Activated CD4-positive, alpha-beta T cell treated with anti-CD3 and anti-CD28 coated beads for 4 hours (primary cell): ENCODE results near the gene GREB1L.

Experiments used
- DNase-seq, 2 donors: peaks; one replicate each; pipeline ENCODE4 v3.0.0-alpha.2; 2020

Gene GREB1L

DNA sequence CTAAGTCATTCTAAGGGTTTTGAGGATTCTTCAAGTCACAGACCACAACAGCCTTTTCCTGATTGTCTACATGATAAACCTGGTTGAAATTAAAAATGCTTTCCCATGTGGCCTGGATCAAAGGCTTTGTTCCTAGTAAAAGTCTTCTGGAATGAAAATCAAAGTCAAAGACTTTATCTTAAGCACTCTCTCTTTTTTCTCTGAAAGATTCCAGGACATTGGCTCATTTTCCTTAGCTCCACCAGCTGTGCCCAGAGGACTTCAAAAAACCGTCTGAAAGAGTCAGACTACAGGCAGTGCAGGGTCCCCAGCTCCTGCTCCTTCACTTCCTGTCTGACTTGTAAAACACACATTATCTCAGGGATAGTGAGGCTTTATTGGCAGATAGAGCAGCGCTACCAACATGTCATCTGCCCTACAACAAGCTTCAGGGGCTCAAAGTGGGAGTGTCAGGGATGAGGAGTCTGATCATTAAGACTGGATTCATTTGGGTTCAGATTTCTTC, 210.3 kb downstream of the GREB1L start:
- DNase-seq, result no peak

DNA sequence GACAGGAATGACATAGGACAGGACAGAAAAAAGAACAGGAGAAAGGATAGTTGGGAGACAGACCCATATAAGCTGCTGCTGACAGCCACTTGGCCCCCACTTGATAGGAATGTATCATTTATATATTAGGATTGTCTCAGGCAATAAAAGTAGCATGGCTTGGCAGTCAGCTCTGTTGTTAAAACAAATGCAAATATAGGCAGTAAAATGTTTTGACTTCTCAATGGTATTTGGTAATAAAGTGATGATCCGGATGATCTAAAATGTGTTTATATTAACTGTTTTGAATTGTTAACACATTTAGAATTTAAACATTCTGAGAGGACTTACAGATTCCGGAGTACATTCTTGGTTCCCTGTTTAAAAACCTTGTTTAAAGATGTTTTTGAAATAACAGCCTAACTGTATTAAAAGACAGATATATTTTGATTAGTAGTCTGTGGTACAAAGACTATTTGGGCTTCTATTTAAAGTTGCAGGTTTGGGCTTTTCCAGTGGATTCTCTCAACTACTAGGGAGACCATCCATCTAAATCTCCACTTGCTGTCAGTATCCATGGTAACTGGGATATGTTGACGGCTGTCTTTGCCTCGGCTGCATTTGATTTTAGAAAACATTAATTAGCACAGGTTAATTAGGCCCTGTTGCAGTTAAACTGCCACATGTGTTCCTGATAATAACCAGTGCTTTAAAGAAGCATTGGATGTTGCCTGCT, 210.9 kb downstream of the GREB1L start:
- DNase-seq, result no peak

DNA sequence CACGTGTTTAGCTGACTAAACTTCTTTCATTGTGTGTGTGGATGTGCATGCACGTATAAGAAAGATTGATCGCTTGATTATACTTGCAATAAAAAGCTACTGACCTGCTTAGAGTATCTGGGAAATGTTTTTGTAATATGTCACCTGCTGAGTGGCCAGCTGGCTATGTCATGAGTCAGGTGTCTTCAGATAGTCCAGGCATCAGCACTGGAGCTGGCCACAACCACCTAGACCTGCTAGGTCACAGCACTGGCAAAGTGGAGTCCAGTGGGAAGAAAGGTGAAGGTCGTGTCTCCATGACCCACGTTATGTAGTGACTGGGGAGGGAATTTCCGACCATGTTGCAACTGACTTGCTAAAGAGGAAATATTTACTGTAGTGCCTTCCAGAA, 211.5 kb downstream of the GREB1L start:
- DNase-seq, result no peak

DNA sequence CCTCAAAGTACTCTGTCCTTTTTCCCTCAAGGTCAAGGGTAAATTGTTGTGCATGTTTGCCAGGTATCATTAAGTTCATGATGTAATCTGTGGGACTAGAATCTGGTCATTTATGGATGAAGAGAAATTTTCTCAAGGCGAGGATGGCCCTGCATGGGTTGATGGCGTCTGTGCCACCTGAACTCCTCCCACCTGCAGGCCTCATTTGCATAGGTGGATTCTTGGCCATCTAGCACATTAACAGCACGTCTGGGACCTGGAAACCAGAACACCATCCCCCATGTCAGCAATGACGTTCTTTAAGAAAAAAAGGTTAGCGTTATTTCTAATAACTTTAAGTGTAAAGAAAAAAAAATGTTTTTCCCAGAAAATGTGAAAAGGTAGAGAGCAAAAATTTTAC, 212.7 kb downstream of the GREB1L start:
- DNase-seq, result no peak

DNA sequence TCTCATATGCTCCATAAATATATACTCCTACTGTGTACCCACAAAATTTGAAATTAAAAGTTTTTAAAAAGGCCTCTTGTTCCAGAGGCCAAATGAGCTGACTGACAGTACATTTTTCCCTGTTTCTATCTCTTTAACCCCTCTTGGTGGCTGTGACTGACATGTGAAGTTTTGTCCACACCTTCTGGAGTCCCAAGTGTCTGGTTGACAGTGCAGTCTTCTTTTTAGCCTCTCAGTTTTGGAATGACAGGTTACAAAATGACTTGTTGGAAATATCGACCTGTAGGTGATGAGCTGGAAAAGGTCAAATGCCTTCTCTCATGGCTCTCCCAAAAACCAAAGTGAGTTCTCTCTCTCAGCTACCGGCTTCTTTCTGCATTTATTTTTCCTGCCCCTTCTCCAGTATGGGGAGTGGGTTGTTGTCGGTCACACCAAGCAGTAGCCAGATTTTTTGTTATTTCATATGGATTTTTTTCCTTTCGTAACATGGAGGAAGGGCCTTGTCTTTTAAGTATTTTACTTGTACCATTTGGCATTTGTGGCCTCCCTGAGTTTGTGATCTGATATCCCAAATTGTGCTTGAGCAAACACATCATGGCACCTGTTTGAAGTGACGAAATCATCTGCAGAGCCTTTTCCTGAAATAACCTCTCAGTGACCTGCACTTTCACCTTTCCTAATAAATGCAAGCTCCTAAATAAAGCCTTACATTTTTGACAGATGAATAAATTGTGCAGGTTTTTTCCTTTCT, 214.6 kb downstream of the GREB1L start:
- DNase-seq, result no peak

DNA sequence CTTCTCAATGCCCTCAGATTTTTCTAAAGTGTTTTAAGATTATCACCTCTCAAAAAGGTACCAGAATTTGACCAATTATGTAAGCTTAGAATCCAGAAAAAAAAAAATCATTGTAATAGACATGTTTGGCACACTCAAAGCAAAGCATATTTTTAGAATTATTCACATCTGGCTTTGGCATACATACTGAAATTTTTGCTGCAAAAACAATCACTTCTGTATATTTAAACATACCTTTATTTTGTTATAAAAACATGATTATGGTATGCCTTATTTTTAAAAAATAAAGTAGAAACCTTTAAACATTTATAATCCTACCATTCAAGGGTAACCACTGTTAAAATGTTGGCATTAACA, 215.1 kb downstream of the GREB1L start:
- no peak for DNase-seq

DNA sequence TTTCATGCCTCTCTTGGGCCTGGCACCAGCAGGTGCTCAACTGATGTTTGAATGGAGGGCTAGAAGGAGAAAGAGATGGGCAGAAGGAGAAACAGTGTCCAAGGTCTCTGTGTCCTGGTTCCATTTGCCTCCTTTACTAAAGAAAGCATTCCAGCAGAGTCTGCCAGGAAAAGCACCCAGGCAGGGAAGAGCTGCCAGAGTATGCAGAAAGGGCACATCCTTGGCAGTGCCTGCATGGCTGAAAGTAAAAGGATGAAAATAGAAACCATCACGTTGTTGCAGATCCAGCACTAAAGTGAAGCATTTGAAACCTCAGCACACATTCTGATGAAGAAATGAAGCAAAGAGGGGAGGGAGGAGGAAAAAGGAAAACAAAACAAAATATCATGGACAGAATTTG, 216.3 kb downstream of the GREB1L start:
- DNase-seq, result no peak

DNA sequence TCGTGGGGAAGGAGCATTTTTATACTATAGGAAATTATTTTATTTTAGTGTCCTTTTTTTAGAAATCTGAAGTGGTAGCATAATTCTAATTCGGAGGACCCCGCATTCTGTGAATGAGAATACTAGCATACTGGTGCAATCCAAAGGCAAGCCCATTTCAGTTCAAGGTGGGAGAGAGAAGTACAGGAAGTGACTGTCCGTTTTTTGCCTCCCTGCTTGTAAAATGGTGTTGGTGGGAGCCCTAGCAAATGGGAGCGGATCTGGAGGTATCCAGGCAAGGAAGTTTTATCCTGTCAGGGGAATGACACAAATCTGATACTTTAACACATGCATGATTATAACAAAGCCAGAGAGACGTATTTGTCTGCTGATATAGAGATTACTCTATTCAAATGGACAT, 216.8 kb downstream of the GREB1L start:
- no peak for DNase-seq

DNA sequence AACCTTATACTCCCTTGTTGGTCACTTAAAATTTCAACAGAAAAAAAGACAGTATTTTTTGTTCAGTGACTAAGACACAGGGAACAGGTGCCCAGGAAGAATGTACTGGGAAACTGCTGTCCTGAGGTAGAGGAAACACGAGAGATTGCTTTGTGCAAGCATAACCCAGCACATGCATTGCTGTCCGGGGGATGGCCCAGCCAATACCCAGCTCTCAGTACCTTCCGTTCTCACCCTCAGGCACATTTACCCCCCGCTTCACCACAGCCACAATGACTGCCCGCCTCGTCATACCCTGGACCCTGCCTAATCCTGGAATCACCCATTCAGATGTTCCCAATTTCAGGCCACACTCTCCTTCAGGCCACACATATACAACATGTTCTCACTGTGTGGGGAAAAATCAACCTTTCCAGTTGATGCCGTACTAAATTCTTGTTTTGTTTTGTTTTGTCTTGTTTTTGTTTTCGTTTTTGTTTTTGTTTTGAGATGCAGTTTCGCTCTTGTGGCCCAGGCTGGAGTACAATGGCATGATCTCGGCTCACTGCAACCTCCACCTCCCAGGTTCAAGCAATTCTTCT, 217.8 kb downstream of the GREB1L start:
- DNase-seq, result no peak

DNA sequence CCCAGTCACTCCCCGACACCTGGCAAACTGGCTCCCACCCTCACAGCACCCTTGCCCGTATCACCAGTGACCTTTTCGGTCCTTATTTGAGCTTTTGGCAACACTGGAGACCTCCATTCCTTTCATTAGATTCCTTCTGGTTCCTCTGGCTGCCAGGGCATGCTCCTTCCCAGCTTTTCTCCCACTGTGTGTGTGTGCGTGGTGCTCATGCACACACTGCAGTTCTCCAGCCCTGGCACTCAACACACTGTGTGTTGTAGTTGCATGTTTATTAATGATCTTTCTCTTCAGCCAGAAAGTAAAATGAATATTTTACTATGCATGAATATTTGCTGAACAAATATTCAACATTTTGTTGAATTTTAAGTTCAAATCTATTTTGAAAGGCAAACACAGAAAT, 219.4 kb downstream of the GREB1L start:
- no peak for DNase-seq

DNA sequence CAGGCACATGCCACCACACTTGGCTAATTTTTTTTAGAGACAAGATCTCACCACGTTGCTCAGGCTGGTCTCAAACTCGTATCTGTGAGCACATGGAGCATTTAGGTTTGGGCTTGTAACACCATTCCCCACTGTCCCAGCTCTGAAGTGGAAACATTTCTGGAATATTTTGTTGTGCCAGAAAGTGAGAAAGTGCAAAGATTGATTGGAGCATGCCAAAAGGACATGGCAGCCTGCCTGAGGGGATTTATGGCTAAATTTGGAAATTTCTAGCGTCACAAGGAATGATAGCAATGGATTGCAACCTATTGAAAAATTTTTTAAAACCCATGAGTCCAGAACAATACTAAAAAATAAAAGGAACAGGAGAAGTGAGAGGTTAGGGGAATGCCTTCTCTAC, 221.7 kb downstream of the GREB1L start:
- DNase-seq, result no peak

DNA sequence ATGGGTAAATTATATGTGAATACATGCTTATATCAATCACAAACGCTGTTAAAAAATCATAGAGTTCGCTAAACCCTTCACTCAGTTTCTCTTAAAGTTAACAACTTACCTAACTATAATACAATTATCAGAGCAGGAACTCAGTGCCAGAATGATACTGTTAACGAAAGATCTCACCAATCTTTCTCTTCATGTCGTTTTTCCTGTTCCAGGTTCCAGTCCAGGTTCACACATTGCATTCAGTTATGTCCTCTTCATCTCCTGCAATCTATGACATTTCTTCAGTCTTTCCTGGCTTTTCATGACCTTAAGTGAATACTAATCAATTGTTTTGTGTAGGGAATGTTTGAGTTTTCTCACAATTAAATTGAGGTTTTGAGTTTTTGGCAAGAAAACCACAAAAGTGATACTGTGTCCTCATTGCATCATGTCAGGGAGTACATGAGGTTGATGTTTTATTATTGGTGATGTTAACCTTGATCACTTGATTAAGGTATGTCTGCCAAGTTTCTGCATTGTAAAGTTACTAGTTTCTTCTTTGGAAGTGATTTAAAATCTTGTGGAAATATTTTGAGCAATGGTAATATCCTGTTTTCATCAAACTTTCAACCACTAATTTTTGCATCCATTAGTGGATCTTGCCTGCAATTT, 226.6 kb downstream of the GREB1L start:
- no peak for DNase-seq

DNA sequence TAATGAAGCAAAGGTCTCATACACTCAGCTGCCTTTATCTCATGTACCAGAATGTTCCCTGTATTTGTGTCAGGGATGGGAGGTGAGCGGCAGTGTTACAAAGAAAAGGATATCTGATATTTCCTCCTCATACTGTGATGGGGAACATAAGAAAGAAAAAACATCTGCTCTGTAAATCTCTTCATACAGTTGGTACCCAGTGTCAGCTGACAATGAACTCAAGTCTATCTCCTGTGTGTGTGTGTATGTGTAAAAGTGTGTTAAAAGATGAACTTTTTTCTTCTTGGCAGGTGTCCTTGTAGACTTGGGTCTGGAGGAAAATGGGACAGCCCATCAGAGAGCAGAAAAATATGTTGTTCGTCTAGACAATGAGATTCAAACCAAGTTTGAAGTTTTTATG, 230.7 kb downstream of the GREB1L start:
- no peak for DNase-seq

DNA sequence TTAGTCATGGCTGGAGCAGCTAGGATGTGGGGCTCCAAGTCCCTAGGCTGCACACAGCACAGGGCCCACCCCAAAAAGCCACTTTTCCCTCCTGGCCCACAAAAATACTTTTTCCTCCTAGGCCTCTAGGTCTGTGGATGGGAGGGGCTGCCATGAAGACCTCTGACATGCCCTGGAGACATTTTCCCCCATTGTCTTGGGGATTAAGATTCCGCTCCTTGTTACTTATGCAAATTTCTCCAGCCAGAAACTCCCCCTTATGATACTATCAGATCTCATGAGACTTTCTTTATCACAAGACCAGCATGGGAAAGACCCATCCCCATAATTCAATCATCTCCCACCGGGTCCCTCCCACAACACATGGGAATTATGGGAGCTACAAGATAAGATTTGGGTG, 232.6 kb downstream of the GREB1L start:
- DNase-seq, result no peak

DNA sequence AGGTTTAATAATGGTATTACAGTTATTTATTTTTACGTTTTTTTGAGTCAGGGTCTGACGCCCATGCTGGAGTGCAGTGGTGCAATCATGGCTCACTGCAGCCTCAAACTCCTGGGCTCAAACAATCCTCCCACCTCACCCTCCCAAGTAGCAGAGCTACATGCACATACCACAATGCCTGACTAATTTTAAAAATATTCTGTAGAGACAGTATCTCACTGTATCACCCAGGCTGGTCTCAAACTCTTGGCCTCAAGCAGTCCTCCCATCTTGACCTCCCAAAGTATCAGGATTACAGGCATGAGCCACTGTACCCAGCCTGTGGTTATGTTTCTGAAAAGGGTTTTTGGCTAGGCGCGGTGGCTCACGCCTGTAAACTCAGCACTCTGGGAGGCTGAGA, 237.7 kb downstream of the GREB1L start:
- DNase-seq, result no peak

DNA sequence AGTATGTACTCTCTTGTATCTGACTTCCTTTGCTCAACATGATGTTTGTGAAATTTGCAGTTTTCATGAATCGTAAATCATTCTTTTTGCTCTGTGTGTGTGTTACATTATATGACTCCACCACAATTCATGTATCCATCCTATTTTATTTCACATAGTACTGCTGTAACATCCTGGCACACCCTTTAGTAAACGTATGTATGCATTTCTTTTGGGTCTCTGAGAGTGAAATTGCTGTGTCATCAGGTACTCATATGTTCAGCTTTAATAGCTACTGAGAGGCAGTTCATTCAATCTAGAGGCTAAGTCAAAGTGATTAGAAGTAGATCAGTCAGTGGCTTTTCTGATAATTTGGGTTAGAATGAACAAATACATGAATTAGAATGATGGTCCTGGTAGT, 239.7 kb downstream of the GREB1L start:
- no peak for DNase-seq

DNA sequence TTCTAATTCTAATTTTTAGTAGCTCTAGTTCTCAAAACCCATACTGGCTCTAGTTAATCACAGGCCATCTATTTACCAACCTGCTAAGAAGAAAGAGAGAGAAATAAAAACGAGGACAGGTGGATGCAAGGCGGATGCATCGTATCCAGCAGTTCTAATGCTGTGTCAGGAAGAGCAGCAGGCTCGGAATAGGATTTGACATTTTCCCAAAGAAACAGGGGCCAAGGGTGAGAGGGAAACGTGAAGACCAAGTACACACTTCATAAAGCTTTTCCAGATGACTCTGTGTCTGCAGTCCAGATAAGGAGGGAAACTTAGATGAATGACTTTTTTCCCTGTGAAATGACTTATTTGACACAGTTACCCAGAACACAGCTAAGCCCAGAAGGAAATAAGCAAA, 241.0 kb downstream of the GREB1L start:
- no peak for DNase-seq

DNA sequence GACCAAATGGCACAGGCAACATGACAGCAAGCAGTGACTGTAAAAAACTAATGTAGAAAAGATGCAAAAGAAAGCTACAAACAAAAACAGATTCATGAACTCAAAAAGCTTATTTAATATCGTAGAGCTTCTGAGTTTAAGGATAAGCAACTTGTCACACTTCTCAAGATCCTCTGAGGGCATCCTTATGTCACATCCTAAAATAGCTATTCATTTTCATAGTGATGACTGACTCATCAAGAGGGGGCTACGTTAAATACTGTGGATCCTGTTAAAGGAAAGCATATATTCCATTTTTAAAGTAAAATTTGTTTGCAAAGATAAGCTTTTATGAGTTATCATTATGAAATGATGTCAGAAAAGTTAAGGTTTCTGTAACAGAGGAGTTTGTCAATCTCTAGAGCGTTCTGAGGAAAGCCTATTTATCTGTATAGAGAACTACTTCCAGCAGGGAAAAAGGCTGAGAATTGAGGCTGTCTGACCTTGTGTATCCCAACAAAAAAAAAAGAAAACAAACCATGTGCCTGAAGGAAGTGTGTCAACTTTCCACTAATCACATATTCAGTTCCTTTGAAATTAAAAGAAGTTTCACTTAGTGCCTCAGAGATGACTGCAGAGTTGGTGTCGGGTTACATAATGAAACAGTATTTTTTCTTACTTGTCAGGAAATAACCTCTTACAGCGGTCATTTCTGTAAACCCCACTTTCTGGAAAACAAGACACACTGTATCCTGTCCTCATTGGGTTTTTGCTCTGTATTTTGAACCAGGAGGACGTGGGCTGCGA, 243.0 kb downstream of the GREB1L start:
- no peak for DNase-seq

DNA sequence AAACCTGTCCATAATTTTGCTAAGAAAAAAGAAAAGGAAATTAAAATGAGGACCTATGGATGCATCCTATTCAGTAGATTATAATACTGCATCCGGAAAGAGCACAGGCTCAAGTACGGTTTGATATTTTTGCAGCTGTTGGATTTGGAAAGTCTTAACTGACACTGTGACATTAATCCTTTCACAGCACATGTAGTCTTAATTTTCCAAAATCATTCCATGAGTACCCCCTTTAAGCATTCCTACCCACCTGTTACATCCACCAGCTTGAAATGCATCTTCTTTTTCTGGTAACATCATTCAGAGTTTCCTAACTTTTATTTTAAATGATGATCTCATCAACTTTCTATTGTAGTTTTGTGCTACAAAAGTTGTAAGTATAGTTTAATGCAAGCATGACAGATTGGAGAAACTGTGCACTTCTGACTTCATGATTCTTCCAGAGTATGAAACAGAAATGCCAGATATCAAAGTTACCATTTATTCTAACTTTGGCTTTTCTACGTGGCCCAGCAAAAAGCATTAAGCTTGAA, 244.9 kb downstream of the GREB1L start:
- DNase-seq, result no peak

DNA sequence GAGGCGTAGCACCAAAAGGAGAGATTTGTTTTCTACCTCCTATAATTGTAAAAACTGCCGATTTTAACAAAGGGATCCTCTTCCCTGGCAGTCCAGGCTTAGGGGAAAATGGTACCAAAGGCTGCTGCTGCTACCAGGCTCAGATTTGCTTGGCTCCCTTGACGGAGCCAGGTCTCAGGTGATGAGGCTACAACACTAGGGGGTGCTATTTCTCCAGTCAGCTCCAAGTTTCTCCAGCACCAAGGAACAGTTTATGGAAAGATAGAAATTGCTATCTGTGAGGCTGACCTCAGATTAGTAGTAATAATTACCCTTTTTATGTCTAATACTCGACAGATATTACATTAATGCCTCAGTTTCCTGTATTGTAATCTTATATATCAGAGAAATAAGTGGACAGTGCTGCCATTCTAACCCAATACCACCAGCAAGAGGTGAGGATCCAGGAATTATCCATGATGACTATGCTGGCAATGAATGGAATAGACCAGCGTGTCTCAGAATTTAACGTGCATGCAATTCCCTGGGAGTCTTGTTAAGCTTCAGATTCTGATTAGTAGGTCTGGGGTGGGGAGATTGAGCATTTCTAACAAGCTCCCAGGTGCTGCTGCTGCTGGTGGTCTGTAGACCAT, 247.2 kb downstream of the GREB1L start:
- peak in 1 of 2 donors; percentile 14 for DNase-seq

DNA sequence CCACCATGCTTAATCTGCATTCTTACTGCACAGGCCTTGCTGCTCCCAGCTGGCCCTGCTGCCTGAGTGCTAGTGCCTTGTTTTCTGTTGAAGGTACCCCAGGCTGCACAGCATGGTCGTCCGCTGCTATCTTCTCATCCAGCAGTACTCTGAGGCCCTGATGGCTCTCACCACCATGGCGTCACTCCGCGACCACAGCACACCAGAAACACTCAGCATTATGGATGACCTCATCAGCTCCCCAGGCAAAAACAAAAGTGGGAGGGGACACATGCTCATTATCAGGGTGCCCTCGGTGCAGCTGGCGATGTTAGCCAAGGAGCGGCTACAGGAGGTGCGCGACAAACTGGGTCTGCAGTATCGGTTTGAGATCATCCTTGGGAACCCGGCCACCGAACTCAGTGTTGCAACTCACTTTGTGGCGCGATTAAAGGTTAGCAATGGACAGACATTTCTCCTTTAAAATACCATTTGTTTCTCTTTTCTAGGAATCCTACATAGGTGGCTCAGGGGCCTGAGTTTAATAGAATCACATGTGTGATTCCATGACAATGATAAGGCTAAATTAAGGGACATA, 248.0 kb downstream of the GREB1L start:
- DNase-seq, result no peak

DNA sequence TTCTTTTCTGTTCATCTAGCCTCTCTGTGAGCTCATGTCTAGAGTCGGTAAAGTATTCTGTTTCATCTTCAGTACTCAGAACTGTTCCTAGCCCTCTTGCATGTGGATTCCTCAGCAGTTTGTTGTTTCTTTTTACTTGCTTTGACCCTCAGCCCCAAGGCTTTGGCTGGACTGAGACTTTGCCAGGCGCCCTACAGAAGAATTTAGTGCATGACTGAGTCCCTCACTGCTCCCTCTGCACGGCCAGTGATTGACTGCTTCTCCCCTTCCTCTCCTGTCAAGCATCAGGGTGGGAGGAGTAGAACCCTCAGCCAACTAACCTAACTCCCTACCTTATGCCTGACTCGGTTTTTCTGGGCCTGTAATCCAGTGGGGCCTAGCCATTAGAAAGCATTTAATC, 248.7 kb downstream of the GREB1L start:
- DNase-seq, result no peak
